Thyroid gland (tissue), 4 donors: ENCODE data around the gene RPL36AL. TPM values are rescaled to one million over a fixed set of nuclear protein-coding genes. Genes with fewer than 3 reads are reported as not detected.
"Not testable (repeated sequence)": the region's sequence is repeated elsewhere in the genome, so short reads cannot be mapped to it uniquely, and the experiment has no call there.

ENCODE experiments used
- DNase-seq, 2 donors: peaks; one replicate each; pipeline ENCODE4 v3.0.0-alpha.2; 2019
- H3K27ac ChIP-seq, 3 donors: fragments of 200-600 bp; sonication (generic); 1 replicate in 2 of 3; 2 replicates in 1 of 3; pipeline ENCODE4 v1.5.1; 2016 to 2019; ENCODE audit warnings: mild to moderate bottlenecking in 1 of 3, moderate library complexity in 1 of 3
- H3K27me3 ChIP-seq: fragments of 200-600 bp; sonication (generic); one replicate; pipeline ENCODE4 v1.5.1; 2019
- H3K36me3 ChIP-seq, 2 donors: fragments of 200-600 bp; sonication (generic); one replicate each; pipeline ENCODE4 v1.5.1; 2016 to 2019
- H3K4me1 ChIP-seq, 2 donors: fragments of 200-600 bp; sonication (generic); one replicate each; pipeline ENCODE4 v1.5.1; 2017 to 2019
- H3K4me3 ChIP-seq, 3 donors: fragments of 200-600 bp; sonication (generic); replicated peaks in 1 of 3; 1 replicate in 2 of 3; 2 replicates in 1 of 3; pipeline ENCODE4 v1.5.1; 2016; ENCODE audit warnings: mild to moderate bottlenecking in 1 of 3
- H3K9me3 ChIP-seq: fragments of 200-600 bp; sonication (generic); one replicate; pipeline ENCODE4 v1.5.1; 2017
- CTCF ChIP-seq, 6 experiments: fragments of 200-600 bp in 3 of 6; fragments of 450-650 bp in 3 of 6; sonication (generic) in 3 of 6; IDR thresholded peaks; one replicate each; pipeline ENCODE4 v1.5.1; 2016 to 2019; ENCODE audit warnings: antibody characterized with exemption in 6 of 6, mild to moderate bottlenecking in 2 of 6, inconsistent platforms in 1 of 6, moderate library complexity in 1 of 6
- POLR2A ChIP-seq, 2 donors: fragments of 450-650 bp; IDR thresholded peaks; one replicate each; pipeline ENCODE4 v1.6.1; 2017; ENCODE audit warnings: antibody characterized with exemption in 2 of 2, mild to moderate bottlenecking in 2 of 2, moderate library complexity in 1 of 2
- WGBS, 2 donors: methylation state at CpG; one replicate each; pipeline ENCODE4 v1.1.5; 2017; 5-methylcytosine and 5-hydroxymethylcytosine counted together
- intact Hi-C: fragments of 100-400 bp; cut with DNase I; formaldehyde crosslinking; loops from one replicate; pipeline ENCODE4 v1.15.1; 2023
- total RNA-seq, 4 donors: library from RNA; depleted of rRNA; stranded (reverse); fragments of >200 nt; gene quantifications; one replicate each; pipeline ENCODE4 v1.2.3, GENCODE V29; 2016

The RPL36AL gene
- total RNA-seq, 4 donors from 2014 or later = 119 to 348 (median 175) TPM

GRCh38 chr14:49586673-49587460 lies 33.6 kb downstream of the RPL36AL start:
- TF ChIP-seq CTCF (IDR thresholded peaks at IDR 0.05) (peak; percentile 73 to 99 (median 80)), POLR2A (IDR thresholded peaks at IDR 0.05) (no peak)
- intact Hi-C loops = no loop called here
- peak; percentile 22 to 26 for DNase-seq
- WGBS, 2 donors = 4% methylated on average over 12 to 15 of the region's 21 CpGs
- H3K9me3 ChIP-seq = no peaks in the 10 kb centered on the region
- peaks cover 13 to 15% of the 10 kb centered on the region in 2 donors for H3K4me1 ChIP-seq
- peak overlapping the region in 2 of 3 donors; percentile 11 to 76 for H3K4me3 ChIP-seq
- H3K36me3 ChIP-seq = peaks cover 8 to 17% of the 10 kb centered on the region in 2 donors
- H3K27me3 ChIP-seq = no peaks in the 10 kb centered on the region
- H3K27ac ChIP-seq = peak overlapping the region; percentile 71 to 94 (median 73)

- 0 to 1% methylated on average over 29 to 42 of the region's 55 CpGs for WGBS, 2 donors
These were observed 34.4 kb downstream of the RPL36AL start, which contains the start of gene RPS29 for GRCh38 chr14:49585803-49586672. TSS of gene RPS29 (minus strand) at chr14:49586380. CDS start at chr14:49586346, 34 bp downstream.

GRCh38 chr14:49584981-49585640 lies 35.3 kb downstream of the RPL36AL start:
- Histone ChIP-seq H3K4me1 (peaks cover 13 to 15% of the 10 kb centered on the region in 2 donors), H3K36me3 (peaks cover 8 to 17% of the 10 kb centered on the region in 2 donors), H3K27ac (peak overlapping the region in 1 of 3 donors; percentile 94), H3K4me3 (peak overlapping the region; percentile 37 to 81 (median 76))
- DNase-seq, H3K9me3 ChIP-seq, intact Hi-C loops, H3K27me3 ChIP-seq: not testable (repeated sequence)
- WGBS, 2 donors = 14 to 17% methylated on average over 32 of the region's 32 CpGs

More at GRCh38 chr14:49585803-49586672, 34.4 kb downstream of the RPL36AL start, which contains the start of gene RPS29:
- Histone ChIP-seq H3K4me3 (peak within 1 kb of the TSS; percentile 37 to 81 (median 76)), H3K36me3 (peaks cover 8 to 17% of the 10 kb centered on the region in 2 donors), H3K27ac (peak within 1 kb of the TSS; percentile 71 to 94 (median 73)), H3K9me3 (no peaks in the 10 kb centered on the region), H3K4me1 (peaks cover 13 to 15% of the 10 kb centered on the region in 2 donors), H3K27me3 (no peaks in the 10 kb centered on the region)
- intact Hi-C loops = no loop called here
- TF ChIP-seq POLR2A (IDR thresholded peaks at IDR 0.05) (peak in 1 of 2 donors; percentile 95), CTCF (IDR thresholded peaks at IDR 0.05) (peak in 1 of 6 experiments; percentile 24)
- DNase-seq = peak; percentile 98 to 99

GRCh38 chr14:49584058-49584457 lies 36.4 kb downstream of the RPL36AL start:
- no peaks in the 10 kb centered on the region for H3K27me3 ChIP-seq
- DNase-seq = no peak
- H3K36me3 ChIP-seq = peaks cover 8 to 17% of the 10 kb centered on the region in 2 donors
- peaks cover 13 to 15% of the 10 kb centered on the region in 2 donors for H3K4me1 ChIP-seq
- intact Hi-C loops = no loop called here
- no peak overlapping the region for H3K4me3 ChIP-seq
- no peak overlapping the region for H3K27ac ChIP-seq
- 92 to 95% methylated on average over 11 of the region's 11 CpGs for WGBS, 2 donors
- no peaks in the 10 kb centered on the region for H3K9me3 ChIP-seq
- TF ChIP-seq CTCF (IDR thresholded peaks at IDR 0.05) (no peak), POLR2A (IDR thresholded peaks at IDR 0.05) (no peak)

- Histone ChIP-seq H3K27ac (no peak overlapping the region), H3K4me1 (peaks cover 13 to 15% of the 10 kb centered on the region in 2 donors), H3K4me3 (no peak overlapping the region), H3K27me3 (no peaks in the 10 kb centered on the region), H3K36me3 (peaks cover 8 to 17% of the 10 kb centered on the region in 2 donors), H3K9me3 (no peaks in the 10 kb centered on the region)
- 91 to 92% methylated on average over 6 of the region's 6 CpGs for WGBS, 2 donors
- TF ChIP-seq CTCF (IDR thresholded peaks at IDR 0.05) = no peak
- TF ChIP-seq POLR2A (IDR thresholded peaks at IDR 0.05) = no peak
- intact Hi-C loops = no loop called here
- DNase-seq = no peak
These were observed 36.8 kb downstream of the RPL36AL start for GRCh38 chr14:49583629-49584028.
